Anterior cingulate cortex (tissue), 58 donors: Measurements from ENCODE around the gene PSRC1.

Source experiments
- DNase-seq, 58 donors: peaks; one replicate each; lab custom pipeline; 2025; lab: John Stamatoyannopoulos, UW

Gene PSRC1

GRCh38 chr1:109274533-109275476 lies 8.1 kb downstream of the PSRC1 start:
- peak in 3 of 58 donors; percentile 17 to 78 (median 51) for DNase-seq

GRCh38 chr1:109273570-109274288 lies 9.2 kb downstream of the PSRC1 start:
- no peak for DNase-seq

GRCh38 chr1:109272831-109273547 lies 10.0 kb downstream of the PSRC1 start:
- DNase-seq, result no peak

GRCh38 chr1:109272021-109272799 lies 10.7 kb downstream of the PSRC1 start:
- DNase-seq, result no peak

- DNase-seq, result no peak
Observed at GRCh38 chr1:109271458-109271857, 11.5 kb downstream of the PSRC1 start.

GRCh38 chr1:109270623-109271317 lies 12.2 kb downstream of the PSRC1 start:
- DNase-seq, result no peak

GRCh38 chr1:109269981-109270622 lies 12.8 kb downstream of the PSRC1 start:
- no peak for DNase-seq

GRCh38 chr1:109269212-109269980 lies 13.5 kb downstream of the PSRC1 start:
- DNase-seq, result no peak

GRCh38 chr1:109268431-109269211 lies 14.3 kb downstream of the PSRC1 start:
- peak in 5 of 58 donors; percentile 24 to 56 (median 46) for DNase-seq

- DNase-seq, result no peak
Observed at GRCh38 chr1:109267743-109268300, 15.1 kb downstream of the PSRC1 start.

- DNase-seq, result peak in 5 of 58 donors; percentile 24 to 53 (median 38)
Observed at GRCh38 chr1:109266965-109267364, 16.0 kb downstream of the PSRC1 start.

GRCh38 chr1:109265741-109266330 lies 17.1 kb downstream of the PSRC1 start:
- DNase-seq, result no peak

- DNase-seq, result no peak
Observed at GRCh38 chr1:109265016-109265415, 17.9 kb downstream of the PSRC1 start.

GRCh38 chr1:109264379-109264755 lies 18.6 kb downstream of the PSRC1 start:
- DNase-seq, result no peak

- peak in 52 of 58 donors; percentile 37 to 94 (median 74) for DNase-seq
Observed at GRCh38 chr1:109263597-109264378, 19.2 kb downstream of the PSRC1 start.

- DNase-seq, result peak in 7 of 58 donors; percentile 44 to 75 (median 57)
Observed at GRCh38 chr1:109263234-109263596, 19.7 kb downstream of the PSRC1 start.
